ENCODE measurements around the gene DHDH.

Gene DHDH

DNA sequence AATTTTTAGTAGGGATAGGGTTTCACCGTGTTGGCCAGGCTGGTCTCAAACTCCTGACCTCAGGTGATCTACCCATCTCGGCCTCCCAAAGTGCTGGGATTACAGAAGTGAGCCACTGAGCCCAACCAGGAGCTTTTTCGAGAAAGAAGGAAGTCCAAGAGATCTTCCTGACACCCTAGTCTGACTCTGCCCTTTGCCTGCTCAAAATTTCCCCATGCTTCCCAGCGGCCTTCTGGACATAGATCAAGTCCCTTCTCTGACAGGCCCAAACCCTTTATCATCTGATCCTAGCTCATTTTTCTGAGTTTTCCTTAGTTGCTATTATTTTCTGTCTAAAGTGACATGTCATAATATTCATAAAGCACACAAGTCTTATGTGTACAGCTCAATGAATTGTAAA is 19.6 kb downstream of the DHDH start:
- Histone ChIP-seq H3K4me2 (ENCODE audit: low read depth, low read length, poor library complexity, severe bottlenecking) (no peak overlapping the region), H3K9me2 (replicated peaks; ENCODE audit: insufficient read depth, low read length) (no peaks in the 10 kb centered on the region), H3K36me3 (ENCODE audit: low read length) (no peaks in the 10 kb centered on the region)

DNA sequence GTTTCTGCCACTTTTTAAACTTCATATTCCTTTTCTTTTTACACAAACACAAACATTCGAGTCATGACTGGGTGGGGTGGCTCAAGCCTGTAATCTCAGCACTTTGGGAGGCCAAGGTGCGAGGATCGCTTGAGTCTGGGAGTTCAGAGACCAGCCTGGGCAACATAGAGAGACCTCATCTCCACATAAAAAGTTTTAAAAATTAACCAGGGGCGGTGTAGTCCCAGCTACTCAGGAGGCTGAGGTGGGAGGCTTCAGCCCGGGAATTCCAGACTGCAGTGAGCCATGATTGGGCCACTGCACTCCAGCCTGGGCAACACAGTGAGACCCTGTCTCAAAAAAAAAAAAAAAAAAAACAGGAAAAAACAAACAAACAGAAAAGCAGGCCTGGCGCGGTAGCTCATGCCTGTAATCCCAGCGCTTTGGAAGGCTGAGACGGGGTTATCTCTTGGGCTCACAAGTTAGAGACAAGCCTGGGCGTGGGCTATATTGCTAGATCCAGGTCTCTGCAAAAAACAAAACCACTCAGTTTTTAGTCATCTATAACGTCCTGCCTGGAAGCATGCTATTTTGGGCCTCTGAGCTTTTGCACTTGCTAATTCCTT is 20.6 kb downstream of the DHDH start:
- Histone ChIP-seq H3K79me2 (ENCODE audit: insufficient read depth, low read length) (peaks cover 17% of the 10 kb centered on the region), H3K9me2 (replicated peaks; ENCODE audit: insufficient read depth, low read length) (no peaks in the 10 kb centered on the region), H3K27ac (ENCODE audit: low read depth, low read length) (no peak overlapping the region; the same call in 1 of the 2 replicates), H3K9me3 (ENCODE audit: insufficient read depth, low read length) (no peaks in the 10 kb centered on the region), H3K4me3 (ENCODE audit: insufficient read depth, low read length, poor library complexity, severe bottlenecking) (peak overlapping the region; percentile 85), H2AFZ (ENCODE audit: low read depth, low read length, severe bottlenecking) (peak overlapping the region; percentile 56), H3K36me3 (ENCODE audit: low read length) (no peaks in the 10 kb centered on the region), H4K20me1 (ENCODE audit: low read depth, low read length) (no peaks in the 10 kb centered on the region), H3K4me2 (ENCODE audit: low read depth, low read length, poor library complexity, severe bottlenecking) (peak overlapping the region; percentile 52), H3K9ac (ENCODE audit: low read length) (peak overlapping the region; percentile 97), H3F3A (ENCODE audit: insufficient read depth) (0 out of 2 replicates have a peak, but pooled peaks cover 3% of the 10 kb centered on the region), H3K27me3 (ENCODE audit: low read length) (no peaks in the 10 kb centered on the region)
- TF ChIP-seq EZH2phosphoT487 (conservative IDR thresholded peaks at IDR 0.05; ENCODE audit: low read length): no peak
- TF ChIP-seq, protein P1, sequence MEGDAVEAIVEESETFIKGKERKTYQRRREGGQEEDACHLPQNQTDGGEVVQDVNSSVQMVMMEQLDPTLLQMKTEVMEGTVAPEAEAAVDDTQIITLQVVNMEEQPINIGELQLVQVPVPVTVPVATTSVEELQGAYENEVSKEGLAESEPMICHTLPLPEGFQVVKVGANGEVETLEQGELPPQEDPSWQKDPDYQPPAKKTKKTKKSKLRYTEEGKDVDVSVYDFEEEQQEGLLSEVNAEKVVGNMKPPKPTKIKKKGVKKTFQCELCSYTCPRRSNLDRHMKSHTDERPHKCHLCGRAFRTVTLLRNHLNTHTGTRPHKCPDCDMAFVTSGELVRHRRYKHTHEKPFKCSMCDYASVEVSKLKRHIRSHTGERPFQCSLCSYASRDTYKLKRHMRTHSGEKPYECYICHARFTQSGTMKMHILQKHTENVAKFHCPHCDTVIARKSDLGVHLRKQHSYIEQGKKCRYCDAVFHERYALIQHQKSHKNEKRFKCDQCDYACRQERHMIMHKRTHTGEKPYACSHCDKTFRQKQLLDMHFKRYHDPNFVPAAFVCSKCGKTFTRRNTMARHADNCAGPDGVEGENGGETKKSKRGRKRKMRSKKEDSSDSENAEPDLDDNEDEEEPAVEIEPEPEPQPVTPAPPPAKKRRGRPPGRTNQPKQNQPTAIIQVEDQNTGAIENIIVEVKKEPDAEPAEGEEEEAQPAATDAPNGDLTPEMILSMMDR (IDR thresholded peaks at IDR 0.05; ENCODE audit: insufficient read depth, low read length, poor library complexity, severe bottlenecking): no peak

More for the DNA sequence above, 19.6 kb downstream of the DHDH start:
- no peaks in the 10 kb centered on the region for H3K27me3 ChIP-seq (ENCODE audit: low read length)
- no peak overlapping the region for H3K9ac ChIP-seq (ENCODE audit: low read length)
- H3K27ac ChIP-seq (ENCODE audit: low read depth, low read length): no peak overlapping the region
- no peak for TF ChIP-seq EZH2phosphoT487 (conservative IDR thresholded peaks at IDR 0.05; ENCODE audit: low read length)
- TF ChIP-seq, protein P1 (IDR thresholded peaks at IDR 0.05; ENCODE audit: insufficient read depth, low read length, poor library complexity, severe bottlenecking): no peak
- peaks cover 17% of the 10 kb centered on the region for H3K79me2 ChIP-seq (ENCODE audit: insufficient read depth, low read length)
- H3K4me3 ChIP-seq (ENCODE audit: insufficient read depth, low read length, poor library complexity, severe bottlenecking): no peak overlapping the region
- H2AFZ ChIP-seq (ENCODE audit: low read depth, low read length, severe bottlenecking): no peak overlapping the region
- peaks cover 2% of the 10 kb centered on the region; the same call in 1 of the 2 replicates for H3K9me3 ChIP-seq (ENCODE audit: insufficient read depth, low read length)
- H4K20me1 ChIP-seq (ENCODE audit: low read depth, low read length): no peaks in the 10 kb centered on the region
- 0 out of 2 replicates have a peak, but pooled peaks cover 3% of the 10 kb centered on the region for H3F3A ChIP-seq (ENCODE audit: insufficient read depth)

DNA sequence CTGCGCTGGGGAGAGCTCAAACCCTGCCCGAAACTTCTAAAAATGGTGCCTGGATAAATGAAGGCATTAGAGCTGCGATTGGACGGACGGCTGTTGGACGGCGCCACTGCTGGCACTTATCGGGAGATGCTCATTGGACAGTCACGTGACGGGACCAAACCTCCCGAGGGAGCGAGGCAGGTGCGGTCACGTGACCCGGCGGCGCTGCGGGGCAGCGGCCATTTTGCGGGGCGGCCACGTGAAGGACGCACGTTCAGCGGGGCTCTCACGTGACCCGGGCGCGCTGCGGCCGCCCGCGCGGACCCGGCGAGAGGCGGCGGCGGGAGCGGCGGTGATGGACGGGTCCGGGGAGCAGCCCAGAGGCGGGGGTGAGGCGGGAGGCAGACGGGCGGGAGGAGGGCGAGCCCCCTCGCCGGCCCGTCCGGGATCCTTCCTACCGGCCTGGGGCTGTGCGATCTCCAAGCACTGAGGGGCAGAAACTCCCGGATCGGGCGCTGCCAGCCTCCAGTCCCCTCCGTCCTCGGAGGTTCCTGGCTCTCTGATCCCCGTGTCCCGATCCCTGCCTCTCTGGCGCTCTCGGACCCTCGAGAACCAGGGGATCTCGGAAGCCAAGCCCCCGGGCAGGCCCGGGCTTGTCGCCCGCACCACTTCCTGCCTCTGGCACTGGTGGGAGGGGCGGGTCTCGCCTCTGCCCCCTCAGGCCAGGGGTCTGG is 21.3 kb downstream of the DHDH start, which contains the start of gene BAX:
BAX (plus strand) TSS at position 281 of the 713 bp plus-strand sequence; CDS start at position 335, 54 bp downstream.
- peaks cover 17% of the 10 kb centered on the region for H3K79me2 ChIP-seq (ENCODE audit: insufficient read depth, low read length)
- no peaks in the 10 kb centered on the region for H3K9me2 ChIP-seq (replicated peaks; ENCODE audit: insufficient read depth, low read length)
- H4K20me1 ChIP-seq (ENCODE audit: low read depth, low read length): no peaks in the 10 kb centered on the region
- peak within 1 kb of the TSS; percentile 56 for H2AFZ ChIP-seq (ENCODE audit: low read depth, low read length, severe bottlenecking)
- H3K27ac ChIP-seq (ENCODE audit: low read depth, low read length): peak within 1 kb of the TSS; percentile 85
- H3F3A ChIP-seq (ENCODE audit: insufficient read depth): 0 out of 2 replicates have a peak, but pooled peaks cover 8% of the 10 kb centered on the region
- H3K27me3 ChIP-seq (ENCODE audit: low read length): no peaks in the 10 kb centered on the region
- H3K4me3 ChIP-seq (ENCODE audit: insufficient read depth, low read length, poor library complexity, severe bottlenecking): peak within 1 kb of the TSS; percentile 85
- H3K9ac ChIP-seq (ENCODE audit: low read length): peak within 1 kb of the TSS; percentile 97
- no peaks in the 10 kb centered on the region for H3K36me3 ChIP-seq (ENCODE audit: low read length)
- H3K9me3 ChIP-seq (ENCODE audit: insufficient read depth, low read length): no peaks in the 10 kb centered on the region
- TF ChIP-seq, protein P1 (IDR thresholded peaks at IDR 0.05; ENCODE audit: insufficient read depth, low read length, poor library complexity, severe bottlenecking): no peak
- TF ChIP-seq EZH2phosphoT487 (conservative IDR thresholded peaks at IDR 0.05; ENCODE audit: low read length): no peak
- peak within 1 kb of the TSS; percentile 72 for H3K4me2 ChIP-seq (ENCODE audit: low read depth, low read length, poor library complexity, severe bottlenecking)
